GM18951 (cell line): ENCODE results near the gene RUSF1.

Source experiments
- POLR2A ChIP-seq: IDR thresholded peaks from 4 replicates; pipeline ENCODE4 v1.6.1; 2011; ENCODE audit warnings: mild to moderate bottlenecking; ENCODE audit not compliant: insufficient read length, insufficient read depth; ENCODE audit errors: extremely low read depth
- in situ Hi-C: fragments of 300-500 bp; cut with MboI; formaldehyde crosslinking; loops from one replicate; pipeline ENCODE4 v1.12.0; 2022; ENCODE audit warnings: low sequenced_read_pairs, mixed read lengths, inconsistent platforms; ENCODE audit not compliant: unreplicated experiment

RUSF1 gene

DNA sequence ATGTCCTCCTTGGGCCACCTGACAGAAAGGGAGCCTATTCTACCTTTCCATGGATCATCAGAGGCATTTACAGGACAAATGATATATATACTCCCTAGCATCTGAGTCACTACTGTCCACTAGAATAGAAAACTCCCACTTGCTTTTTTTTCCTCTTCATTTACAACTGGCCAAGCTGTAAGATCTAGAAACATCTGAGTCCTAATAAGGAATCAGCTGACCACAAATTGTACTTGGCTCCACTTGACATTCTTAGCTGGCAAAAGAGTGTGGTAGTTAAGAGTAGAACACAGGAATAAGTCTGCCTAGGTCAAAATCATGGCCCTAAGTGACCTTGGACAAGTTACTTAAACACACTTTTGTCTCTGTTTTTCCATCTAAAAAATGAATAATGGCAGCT, 5.2 kb downstream of the RUSF1 start:
- TF ChIP-seq POLR2A: no peak
- in situ Hi-C loops: loop anchor here (10.0 kb wide), 1 partner anchor 202 kb away; no protein-coding TSS in a partner anchor

DNA sequence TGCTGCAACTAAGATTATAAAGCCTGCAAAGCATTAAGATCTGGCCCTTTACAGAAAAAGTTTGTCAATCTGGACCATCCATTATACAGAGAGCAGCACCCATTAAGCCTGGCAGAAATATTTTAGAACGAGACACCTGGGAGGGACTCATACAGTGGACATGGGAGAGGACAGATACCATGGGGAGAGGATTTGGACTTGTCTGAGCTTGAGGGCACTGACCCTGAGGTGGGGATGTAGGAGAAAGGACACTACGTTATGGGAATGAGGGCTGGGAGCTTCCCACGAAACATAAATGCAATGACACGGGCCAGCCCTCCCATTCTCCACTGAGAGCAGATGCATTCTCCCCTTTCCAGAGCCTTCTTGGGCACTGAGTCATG, 6.2 kb downstream of the RUSF1 start:
- no peak for TF ChIP-seq POLR2A
- in situ Hi-C loops: loop anchor here (10.0 kb wide), 1 partner anchor 203 kb away; no protein-coding TSS in a partner anchor

GRCh38 chr16:31501226-31501965, 6.8 kb downstream of the RUSF1 start:
- TF ChIP-seq POLR2A: no peak
- in situ Hi-C loops: loop anchor here (10.0 kb wide), 1 partner anchor 203 kb away; no protein-coding TSS in a partner anchor

DNA sequence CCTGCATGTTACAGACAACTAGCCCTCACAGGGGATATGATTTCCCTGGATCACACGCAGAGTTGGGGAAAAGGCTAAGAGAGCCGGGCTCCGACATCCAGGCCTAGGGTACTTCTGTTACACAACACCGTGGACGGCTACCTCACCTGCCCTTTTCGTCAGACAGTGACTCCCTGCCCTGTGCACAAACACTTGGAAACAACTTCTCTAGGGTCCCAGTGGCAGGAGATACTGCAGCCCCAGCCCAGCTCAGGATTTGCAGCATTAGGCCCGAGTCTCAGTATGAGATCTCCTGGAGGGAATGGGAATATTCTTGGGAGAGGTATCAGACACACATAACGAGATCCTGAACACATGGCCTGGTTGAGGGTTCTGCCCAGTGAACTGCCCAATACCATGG, 8.3 kb downstream of the RUSF1 start:
- no peak for TF ChIP-seq POLR2A
- in situ Hi-C loops: loop anchor here (10.0 kb wide), 1 partner anchor 205 kb away; no protein-coding TSS in a partner anchor

- TF ChIP-seq POLR2A: no peak
- in situ Hi-C loops: no loop called here
Measured at GRCh38 chr16:31498493-31498892, 9.7 kb downstream of the RUSF1 start.

GRCh38 chr16:31496670-31497069, 11.5 kb downstream of the RUSF1 start:
- no peak for TF ChIP-seq POLR2A
- in situ Hi-C loops: no loop called here

GRCh38 chr16:31493506-31494125, 14.6 kb downstream of the RUSF1 start:
- in situ Hi-C loops: no loop called here
- no peak for TF ChIP-seq POLR2A

GRCh38 chr16:31491778-31492418, 16.3 kb downstream of the RUSF1 start:
- in situ Hi-C loops: no loop called here
- TF ChIP-seq POLR2A: no peak

DNA sequence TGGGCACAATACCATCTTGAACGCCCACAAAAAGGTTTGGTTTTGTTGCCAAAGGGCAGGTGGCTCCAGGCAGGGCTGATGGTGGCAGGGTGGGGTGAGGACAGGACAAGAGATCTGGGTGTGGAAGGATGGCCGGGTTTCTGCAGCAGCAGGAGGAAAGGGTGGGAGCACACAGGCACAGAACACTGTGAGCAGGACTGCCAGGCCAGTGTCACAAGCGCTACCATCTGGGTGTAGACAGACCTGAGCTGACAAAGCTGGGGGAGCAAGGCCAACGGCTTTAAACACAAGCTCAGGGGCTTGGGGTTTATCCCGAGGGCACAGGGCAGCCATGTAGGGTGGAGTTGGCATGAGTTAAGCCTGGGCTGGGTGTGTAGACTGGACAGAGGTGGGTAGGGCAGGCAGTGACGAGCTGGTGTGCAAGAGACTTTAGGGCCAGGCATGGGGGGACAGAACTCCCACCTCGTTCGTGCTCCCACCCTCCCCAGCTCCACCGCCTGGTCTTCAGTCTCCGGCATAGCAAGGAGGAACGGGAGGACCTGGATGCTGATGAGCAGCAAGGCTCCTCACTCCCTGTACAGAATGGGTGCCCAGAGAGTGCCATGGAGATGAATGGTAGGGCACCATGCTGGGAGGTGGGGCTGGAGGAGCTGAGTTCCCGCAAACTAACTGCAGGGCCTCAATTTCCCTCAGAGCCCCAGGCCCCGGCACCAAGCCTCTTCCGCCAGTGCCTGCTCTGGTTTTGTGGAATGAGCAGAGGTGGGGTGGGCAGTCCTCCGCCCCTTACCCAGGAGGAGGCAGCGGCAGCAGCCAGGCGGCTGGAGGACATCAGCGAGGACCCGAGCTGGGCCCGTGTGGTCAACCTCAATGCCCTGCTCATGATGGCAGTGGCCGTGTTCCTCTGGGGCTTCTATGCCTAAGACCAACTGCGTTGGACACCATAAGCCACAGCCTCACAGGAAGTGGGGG, 18.3 kb downstream of the RUSF1 start:
- no peak for TF ChIP-seq POLR2A
- in situ Hi-C loops: no loop called here

GRCh38 chr16:31489298-31489564, 19.0 kb downstream of the RUSF1 start:
- in situ Hi-C loops: no loop called here
- TF ChIP-seq POLR2A: no peak

DNA sequence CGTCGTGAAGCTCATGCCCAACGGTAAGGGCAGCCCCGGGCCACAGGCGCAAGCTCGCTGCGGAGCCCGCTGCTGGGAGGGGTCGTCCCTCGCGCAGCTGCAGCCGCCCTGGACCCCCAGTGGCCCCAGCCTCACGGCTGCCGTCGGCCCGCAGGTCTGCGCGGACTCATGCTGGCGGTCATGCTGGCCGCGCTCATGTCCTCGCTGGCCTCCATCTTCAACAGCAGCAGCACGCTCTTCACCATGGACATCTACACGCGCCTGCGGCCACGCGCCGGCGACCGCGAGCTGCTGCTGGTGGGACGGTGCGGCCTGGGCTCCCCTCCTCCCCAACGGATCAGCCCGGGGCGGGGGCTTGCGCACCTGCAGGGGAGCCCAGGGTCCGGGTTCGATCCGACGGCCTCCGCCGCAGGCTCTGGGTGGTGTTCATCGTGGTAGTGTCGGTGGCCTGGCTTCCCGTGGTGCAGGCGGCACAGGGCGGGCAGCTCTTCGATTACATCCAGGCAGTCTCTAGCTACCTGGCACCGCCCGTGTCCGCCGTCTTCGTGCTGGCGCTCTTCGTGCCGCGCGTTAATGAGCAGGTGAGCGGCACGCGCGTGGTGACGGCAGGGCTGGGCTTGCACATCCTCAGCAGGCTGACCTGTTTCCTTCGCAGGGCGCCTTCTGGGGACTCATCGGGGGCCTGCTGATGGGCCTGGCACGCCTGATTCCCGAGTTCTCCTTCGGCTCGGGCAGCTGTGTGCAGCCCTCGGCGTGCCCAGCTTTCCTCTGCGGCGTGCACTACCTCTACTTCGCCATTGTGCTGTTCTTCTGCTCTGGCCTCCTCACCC, 19.5 kb downstream of the RUSF1 start:
- in situ Hi-C loops: no loop called here
- no peak for TF ChIP-seq POLR2A
